Left lobe of liver (tissue), 2 donors: ENCODE measurements around the gene LAMC3. TPM values are rescaled to one million over a fixed set of nuclear protein-coding genes. Genes with fewer than 3 reads are reported as not detected.

ENCODE experiments used
- ATAC-seq: fragments of 200-7000 bp; cut with Tn5 transposase; one replicate; pipeline ENCODE4 v1.9.1; 2020; ENCODE audit warnings: mild to moderate bottlenecking, moderate library complexity
- DNase-seq: peaks from one replicate; pipeline ENCODE4 v3.0.0-alpha.2; 2020; ENCODE audit warnings: low spot score
- total RNA-seq: library from RNA; stranded (reverse); gene quantifications from one replicate; pipeline ENCODE4 v1.2.1, GENCODE V29; 2021
- donor health status: DM: no; HTN: no; CAD: no; lungs with moderate emphysema.
- donor health status: DM: no; HTN: yes; CAD: no.

The LAMC3 gene
- total RNA-seq, 1 donor from 2014 or later, result 7.1 TPM

DNA sequence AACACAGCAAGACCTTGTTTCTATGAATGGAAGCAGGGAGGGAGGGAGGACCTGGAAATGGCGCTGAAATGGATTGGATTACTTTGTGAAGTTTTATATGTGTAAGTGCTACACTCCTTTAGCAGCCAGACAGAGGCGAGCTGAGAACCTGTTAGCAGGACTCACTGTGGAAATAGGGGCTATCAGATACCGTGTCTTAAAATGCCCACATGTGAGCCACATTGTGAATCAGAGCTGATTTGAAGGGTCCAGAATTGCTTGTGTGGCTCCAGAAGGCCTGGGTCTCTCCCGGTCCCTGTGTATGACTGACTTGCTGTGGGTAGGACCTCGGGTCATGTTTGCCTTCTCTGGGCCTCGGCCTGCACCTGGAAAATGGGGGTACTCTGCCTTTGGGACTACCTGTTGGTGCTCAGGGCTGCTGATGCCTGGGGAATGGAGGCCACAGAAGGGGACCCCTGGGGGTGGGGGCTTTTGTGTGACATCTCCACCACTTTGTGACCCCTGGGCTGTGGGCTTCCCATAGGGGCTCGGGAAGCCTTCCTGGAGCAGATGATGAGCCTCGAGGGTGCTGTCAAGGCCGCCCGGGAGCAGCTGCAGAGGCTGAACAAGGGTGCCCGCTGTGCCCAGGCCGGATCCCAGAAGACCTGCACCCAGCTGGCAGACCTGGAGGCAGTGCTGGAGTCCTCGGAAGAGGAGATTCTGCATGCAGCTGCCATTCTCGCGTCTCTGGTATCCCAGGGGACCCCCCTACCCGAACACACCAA is 63.3 kb downstream of the LAMC3 start:
- ATAC-seq (no peak), DNase-seq (no peak)

DNA sequence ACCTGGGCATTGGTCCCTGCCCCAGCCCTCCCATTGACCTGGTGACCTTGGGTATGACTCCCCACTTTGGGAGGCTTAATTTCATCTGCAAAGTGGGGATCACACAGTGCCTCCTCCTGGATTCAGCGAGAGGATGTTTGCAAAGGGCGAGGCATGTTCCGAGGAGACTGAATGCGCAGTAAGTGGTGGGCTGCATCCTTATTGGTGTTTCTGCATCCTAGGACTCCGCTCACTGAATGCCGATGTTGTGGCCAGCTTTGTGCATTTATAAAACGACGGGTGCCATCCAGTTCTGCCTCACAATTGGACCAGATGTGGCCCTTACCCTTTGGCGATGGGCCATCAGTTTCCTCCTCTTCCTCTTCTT is 63.9 kb downstream of the LAMC3 start:
- DNase-seq, result no peak
- no peak for ATAC-seq

GRCh38 chr9:131076347-131077195 is 67.6 kb downstream of the LAMC3 start:
- DNase-seq (no peak), ATAC-seq (no peak)

DNA sequence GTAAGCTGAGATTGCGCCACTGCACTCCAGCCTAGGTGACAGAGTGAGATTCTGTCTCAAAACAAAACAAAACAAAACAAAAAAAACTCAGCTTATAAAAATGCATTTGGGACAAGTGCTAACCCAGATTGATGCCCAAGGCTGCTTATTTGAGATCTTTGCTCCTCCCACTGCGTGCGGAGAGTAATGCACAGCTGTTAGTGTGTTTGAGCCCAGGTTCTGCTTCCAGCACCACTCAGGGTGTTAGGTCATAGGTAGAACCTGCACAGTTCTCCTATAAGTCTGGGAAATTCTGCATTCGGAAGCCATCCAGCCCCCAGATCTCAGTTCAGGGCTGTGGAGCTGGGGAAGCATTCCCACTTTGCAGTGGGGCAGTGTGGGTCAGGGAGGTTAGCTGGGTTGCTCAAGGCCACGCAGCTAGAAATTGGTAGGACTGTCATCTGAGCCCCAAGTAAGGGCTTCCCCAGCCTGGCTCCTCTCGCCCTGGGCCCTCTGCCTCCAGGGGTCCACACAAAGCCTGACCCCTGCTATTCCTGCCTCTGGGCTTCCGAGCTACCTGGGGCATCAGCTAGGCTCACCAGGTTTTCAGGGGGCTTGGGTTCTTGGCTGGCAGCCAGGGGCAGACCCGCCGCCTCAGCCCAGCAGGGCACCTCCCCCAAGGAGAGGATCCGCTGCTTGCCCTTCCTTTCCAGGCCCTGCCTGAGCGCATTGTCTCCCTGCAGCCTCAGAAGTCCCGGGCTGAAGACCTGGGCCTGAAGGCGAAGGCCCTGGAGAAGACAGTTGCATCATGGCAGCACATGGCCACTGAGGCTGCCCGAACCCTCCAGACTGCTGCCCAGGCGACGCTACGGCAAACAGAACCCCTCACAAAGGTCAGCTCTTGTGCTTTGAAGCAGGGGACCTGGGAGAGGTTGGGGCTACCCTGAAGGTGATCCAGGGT is 69.7 kb downstream of the LAMC3 start:
- no peak for ATAC-seq
- no peak for DNase-seq

DNA sequence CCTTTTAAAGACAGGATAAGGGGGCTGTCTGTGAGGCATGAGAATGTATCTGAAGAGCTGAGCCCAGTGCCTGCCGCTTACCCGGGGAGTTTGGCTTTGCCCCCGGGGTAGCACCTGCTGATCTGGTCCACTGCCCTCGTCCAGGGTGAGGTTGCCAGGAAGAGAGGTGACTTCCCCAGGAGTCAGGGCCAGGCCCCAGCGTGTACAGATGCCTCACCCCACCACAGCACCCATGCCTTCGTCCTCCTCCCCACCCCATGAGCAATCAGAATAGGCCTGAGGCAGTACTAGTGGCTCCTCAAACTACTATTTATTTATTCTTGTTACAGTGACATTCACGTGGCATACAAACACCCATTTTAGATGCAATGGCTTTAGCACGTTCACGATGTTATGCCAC is 71.6 kb downstream of the LAMC3 start:
- DNase-seq (no peak), ATAC-seq (no peak)

GRCh38 chr9:131081868-131082267 is 72.9 kb downstream of the LAMC3 start:
- ATAC-seq (no peak), DNase-seq (no peak)

GRCh38 chr9:131082774-131083512 is 74.0 kb downstream of the LAMC3 start:
- ATAC-seq, result no peak
- DNase-seq, result no peak

DNA sequence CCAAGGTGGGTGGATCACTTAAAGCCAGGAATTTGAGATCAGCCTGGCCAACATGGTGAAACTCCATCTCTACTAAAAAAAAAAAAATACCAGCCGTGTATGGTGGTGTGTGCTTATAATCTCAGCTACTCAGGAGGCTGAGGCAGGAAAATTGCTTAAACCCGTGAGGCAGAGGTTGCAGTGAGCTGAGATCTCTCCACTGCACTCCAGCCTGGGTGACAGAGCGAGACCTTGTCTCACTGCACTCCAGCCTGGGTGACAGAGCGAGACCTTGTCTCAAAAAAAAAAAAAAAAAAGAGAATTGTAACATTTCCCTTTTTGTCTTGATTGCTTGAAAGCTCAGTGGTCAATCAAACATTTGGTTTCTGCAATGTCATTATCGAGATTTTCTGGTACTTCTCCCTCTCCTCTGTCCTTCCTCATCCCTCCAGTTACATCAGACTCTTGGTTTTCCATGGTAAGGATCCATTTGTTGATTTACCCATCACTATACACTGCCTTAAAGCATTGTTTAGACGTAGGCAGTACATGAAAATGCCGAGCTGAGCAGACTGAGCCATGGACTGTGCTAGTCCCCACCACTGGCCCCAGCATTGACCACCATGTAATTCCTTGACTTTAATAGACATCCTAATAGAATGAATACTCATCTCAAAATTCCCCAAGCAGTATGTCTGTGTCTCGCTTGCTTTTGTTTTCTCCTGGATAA is 75.8 kb downstream of the LAMC3 start:
- DNase-seq (no peak), ATAC-seq (no peak)

GRCh38 chr9:131085370-131086122 is 76.6 kb downstream of the LAMC3 start:
- no peak for DNase-seq

DNA sequence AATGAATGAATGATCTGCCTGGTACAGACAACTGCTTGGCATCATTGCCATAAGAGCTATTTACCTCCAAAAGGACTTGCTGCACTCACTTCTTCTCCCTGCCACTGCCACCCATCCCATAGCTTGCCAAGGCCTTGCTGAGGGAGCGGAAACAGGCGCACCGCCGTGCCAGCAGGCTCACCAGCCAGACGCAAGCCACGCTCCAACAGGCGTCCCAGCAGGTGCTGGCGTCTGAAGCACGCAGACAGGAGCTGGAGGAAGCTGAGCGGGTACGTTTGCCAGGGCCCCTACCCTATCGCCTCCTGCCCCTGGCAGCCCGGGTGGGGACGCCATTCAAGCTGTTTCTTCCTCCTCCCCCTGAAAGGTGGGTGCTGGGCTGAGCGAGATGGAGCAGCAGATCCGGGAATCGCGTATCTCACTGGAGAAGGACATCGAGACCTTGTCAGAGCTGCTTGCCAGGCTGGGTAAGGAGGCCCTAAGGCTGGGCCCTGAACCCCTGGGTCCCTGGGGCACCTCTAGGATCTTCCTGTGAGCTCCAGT is 78.5 kb downstream of the LAMC3 start:
- ATAC-seq (no peak), DNase-seq (no peak)

More at GRCh38 chr9:131085370-131086122, 76.6 kb downstream of the LAMC3 start:
- ATAC-seq, result no peak

DNA sequence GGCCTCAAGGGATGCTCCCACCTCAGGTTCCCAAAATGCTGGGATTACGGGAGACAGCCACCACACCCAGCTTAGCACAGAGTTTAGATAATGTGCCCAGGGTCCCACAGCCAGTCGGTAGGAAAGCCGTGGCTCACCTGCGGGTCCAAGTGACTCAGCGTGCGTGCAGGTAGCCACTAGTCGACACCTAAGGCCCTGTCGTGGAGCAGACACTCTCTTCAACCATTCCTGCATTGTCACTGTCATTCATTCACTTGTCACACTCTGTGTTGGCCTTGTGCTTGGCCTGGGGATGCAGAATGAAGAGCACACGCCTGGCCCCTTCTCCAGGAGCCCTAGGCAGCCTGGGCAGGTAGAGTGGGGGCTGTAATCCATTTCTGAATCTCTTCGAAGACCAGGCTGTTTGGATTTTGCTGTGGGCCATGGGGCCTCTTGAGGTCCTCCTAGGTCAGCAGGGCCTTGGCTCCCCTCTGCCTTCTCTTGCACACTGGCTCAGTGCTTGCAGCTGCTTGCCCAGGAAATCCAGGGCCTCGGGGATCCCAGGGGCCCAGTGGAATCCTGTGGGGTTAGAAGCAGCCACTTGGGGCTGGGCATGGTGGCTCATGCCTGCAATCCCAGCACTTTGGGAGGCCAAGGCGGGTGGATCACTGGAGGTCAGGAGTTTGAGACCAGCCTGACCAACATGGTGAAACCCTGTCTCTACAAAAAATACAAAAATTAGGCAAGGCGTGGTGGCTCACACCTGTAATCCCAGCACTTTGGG is 81.2 kb downstream of the LAMC3 start:
- DNase-seq (no peak), ATAC-seq (no peak)

GRCh38 chr9:131091352-131091992 is 82.5 kb downstream of the LAMC3 start:
- ATAC-seq (no peak), DNase-seq (no peak)

DNA sequence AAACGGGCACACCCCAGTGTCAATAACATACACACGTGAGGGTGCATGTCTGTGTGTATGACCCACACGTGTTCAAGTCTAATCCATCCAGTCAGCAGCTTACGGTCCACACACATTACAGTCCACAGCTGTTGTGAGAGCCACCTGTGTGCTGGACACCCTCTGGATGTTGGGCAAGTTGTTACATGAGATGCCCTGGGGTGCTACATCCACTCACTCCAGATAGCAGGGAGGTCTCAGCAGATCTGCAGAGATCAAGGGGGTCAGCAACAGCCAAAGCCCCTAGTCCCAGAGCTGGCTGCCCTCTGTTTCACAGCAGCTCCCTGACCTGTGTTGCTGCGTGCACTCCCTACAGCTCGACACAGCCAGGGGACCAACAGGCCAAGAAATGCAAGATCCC is 83.1 kb downstream of the LAMC3 start:
- ATAC-seq, result no peak
- DNase-seq, result no peak

DNA sequence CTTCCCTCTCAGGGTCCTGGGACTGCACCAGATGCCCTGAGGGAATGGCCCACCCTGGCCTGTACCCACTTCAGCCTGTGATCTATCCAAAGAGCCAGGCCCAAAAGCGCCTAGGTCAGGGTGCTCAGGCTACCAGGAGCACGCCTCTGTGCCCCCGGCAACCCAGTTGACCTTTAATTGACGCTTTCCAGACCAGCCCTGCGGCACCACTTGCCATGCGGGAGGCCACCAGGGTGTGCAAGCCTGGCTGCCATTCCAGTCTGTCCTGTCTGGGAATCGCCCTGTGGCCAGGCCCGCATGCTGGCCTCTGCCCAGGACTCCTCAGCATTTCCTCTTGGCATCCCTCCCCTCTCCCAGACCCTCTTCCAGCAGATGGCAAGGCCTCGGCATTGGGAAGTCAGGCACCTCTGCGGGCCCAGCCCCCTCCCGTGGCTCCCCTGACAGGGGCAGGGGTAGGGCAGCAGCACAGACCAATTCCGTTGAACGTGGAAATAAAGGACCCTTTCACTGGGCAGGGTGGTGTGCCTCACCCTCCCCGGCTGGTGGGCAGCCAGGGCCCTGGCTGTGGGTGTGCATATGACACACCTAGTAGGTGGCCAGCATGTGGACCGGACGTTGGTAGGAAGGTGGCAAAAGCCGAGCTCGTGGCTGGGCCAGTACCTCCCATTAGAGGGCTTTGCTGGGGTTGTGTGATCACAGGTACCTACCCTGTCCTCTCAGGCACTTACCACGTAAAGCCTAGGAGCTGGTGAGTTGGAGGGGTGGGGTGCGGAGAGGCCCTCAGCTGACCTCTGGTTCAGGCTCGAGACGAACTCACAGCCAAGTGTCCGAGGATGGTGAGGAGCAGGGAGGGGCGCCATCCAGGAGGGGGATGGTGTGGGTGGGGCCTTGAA is 83.8 kb downstream of the LAMC3 start:
- DNase-seq (no peak), ATAC-seq (no peak)

- DNase-seq, result no peak
- ATAC-seq, result no peak
Measured at GRCh38 chr9:131094015-131094414, 85.0 kb downstream of the LAMC3 start.

GRCh38 chr9:131094622-131095021 is 85.6 kb downstream of the LAMC3 start:
- no peak for ATAC-seq

More at GRCh38 chr9:131094622-131095021, 85.6 kb downstream of the LAMC3 start:
- no peak for DNase-seq
